HG03342 (cell line): ENCODE measurements around the gene SORCS3.

ENCODE experiments used
- ATAC-seq: cut with Tn5 transposase; IDR thresholded peaks from one replicate; pipeline ENCODE4 v1.9.1; 2021; ENCODE audit warnings: mild to moderate bottlenecking, moderate library complexity; ENCODE audit not compliant: unreplicated experiment

SORCS3 gene

GRCh38 chr10:104643303-104643663 lies 2.2 kb downstream of the SORCS3 start:
- no peak for ATAC-seq

GRCh38 chr10:104646146-104646545 lies 5.1 kb downstream of the SORCS3 start:
- ATAC-seq = no peak

- no peak for ATAC-seq
These were observed 7.3 kb downstream of the SORCS3 start for GRCh38 chr10:104648421-104648820.

GRCh38 chr10:104650072-104650471 lies 9.0 kb downstream of the SORCS3 start:
- ATAC-seq = no peak

- ATAC-seq = no peak
These were observed 9.7 kb downstream of the SORCS3 start for GRCh38 chr10:104650635-104651331.

GRCh38 chr10:104657036-104657435 lies 15.9 kb downstream of the SORCS3 start:
- no peak for ATAC-seq

GRCh38 chr10:104657457-104657856 lies 16.4 kb downstream of the SORCS3 start:
- ATAC-seq = no peak

GRCh38 chr10:104658067-104658466 lies 17.0 kb downstream of the SORCS3 start:
- ATAC-seq = no peak

- ATAC-seq = no peak
These were observed 18.7 kb downstream of the SORCS3 start for GRCh38 chr10:104659809-104660208.

- no peak for ATAC-seq
These were observed 22.0 kb downstream of the SORCS3 start for GRCh38 chr10:104663076-104663475.

- ATAC-seq = no peak
These were observed 22.5 kb downstream of the SORCS3 start for GRCh38 chr10:104663563-104663962.

- ATAC-seq = no peak
These were observed 23.1 kb downstream of the SORCS3 start for GRCh38 chr10:104664205-104664604.

- ATAC-seq = no peak
These were observed 24.1 kb downstream of the SORCS3 start for GRCh38 chr10:104665174-104665573.

- ATAC-seq = no peak
These were observed 25.0 kb downstream of the SORCS3 start for GRCh38 chr10:104666106-104666505.

GRCh38 chr10:104676874-104677273 lies 35.8 kb downstream of the SORCS3 start:
- no peak for ATAC-seq

GRCh38 chr10:104678658-104679057 lies 37.6 kb downstream of the SORCS3 start:
- no peak for ATAC-seq

- no peak for ATAC-seq
These were observed 39.6 kb downstream of the SORCS3 start for GRCh38 chr10:104680467-104681401.

GRCh38 chr10:104681485-104681884 lies 40.4 kb downstream of the SORCS3 start:
- ATAC-seq = no peak

GRCh38 chr10:104683567-104683966 lies 42.5 kb downstream of the SORCS3 start:
- no peak for ATAC-seq

GRCh38 chr10:104686829-104687228 lies 45.7 kb downstream of the SORCS3 start:
- no peak for ATAC-seq

- ATAC-seq = no peak
These were observed 47.4 kb downstream of the SORCS3 start for GRCh38 chr10:104688251-104689042.
